Stimulated activated CD4-positive, alpha-beta T cell treated with anti-CD3 and anti-CD28 coated beads, Interleukin-15, amount 100 ng/mL, for 24 hours (primary cell): ENCODE measurements around the gene USP6NL.

ENCODE experiments used
- DNase-seq: peaks from one replicate; pipeline ENCODE4 v3.0.0-alpha.2; 2020

The USP6NL gene

DNA sequence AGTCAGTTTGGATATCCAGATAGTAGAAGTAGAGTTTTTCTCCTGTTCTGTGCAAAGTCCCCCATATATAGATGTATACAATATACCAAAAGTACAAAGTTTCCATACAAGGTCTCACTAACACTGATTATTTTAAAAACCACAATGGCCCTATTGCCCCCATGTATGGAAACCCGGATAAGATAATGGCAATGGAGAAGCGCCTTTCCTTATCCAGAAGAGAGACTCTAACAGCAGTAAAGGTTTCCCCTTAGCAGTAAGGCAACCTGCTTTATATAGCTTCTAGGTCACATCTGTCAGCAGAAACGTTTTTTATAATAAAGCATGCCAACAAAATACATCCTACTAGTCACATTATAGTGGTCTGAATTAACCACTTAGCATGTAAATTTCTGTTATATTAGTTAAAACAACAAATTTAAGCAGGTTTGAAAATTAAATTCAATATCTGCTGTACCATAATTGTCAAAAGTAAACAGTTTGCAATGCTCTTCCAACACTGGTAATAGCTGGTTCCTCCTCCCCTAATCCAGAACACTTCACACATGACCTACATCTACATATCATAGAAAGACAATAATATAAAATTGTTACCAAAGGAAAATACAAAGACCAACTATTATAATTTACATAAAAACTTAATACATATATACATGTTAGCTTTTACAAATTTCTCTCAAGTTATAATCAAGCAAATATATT, 22.4 kb downstream of the USP6NL start:
- no peak for DNase-seq

DNA sequence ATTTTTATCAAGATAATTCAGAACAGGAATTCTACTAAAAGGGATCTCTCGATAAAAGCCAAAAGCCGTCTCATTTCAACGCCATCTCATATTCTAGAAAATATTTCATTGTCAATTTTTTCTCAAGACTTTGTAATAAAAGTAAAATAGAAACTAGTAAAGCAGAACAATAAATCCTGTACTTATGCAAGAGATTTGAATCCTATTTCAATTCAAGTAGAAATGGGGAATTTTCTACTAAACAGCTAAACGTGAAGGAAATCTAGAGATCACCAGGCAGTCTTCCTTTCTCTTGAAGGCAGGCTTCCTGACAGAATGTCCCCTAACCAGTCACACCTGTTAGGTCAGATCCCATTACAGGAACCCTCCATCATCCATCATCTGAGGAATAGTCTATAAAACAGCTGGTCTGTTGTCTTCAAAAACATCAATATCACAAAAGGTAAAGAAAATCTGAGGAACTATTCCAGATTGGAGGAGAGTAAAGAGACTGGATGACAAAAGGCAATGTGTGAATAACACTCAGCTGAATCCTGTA, 23.7 kb downstream of the USP6NL start:
- DNase-seq, result no peak

DNA sequence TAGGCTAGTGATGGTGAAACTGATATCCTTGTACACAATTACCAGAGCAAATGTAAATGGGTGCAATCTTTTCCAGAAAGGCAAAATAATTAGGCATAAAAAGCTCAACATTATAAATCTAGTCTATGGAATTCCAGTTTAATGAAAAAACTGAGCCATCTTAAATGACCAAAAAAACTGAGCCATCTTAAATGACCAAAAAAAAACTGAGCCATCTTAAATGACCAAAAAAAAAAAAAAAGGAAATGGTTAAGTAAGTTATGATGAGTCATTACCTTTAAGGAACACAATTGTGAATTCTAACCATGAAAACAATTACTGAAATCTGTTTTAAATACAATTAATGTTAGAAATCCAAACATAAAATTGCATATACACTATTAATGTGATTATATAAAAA, 25.3 kb downstream of the USP6NL start:
- no peak for DNase-seq

DNA sequence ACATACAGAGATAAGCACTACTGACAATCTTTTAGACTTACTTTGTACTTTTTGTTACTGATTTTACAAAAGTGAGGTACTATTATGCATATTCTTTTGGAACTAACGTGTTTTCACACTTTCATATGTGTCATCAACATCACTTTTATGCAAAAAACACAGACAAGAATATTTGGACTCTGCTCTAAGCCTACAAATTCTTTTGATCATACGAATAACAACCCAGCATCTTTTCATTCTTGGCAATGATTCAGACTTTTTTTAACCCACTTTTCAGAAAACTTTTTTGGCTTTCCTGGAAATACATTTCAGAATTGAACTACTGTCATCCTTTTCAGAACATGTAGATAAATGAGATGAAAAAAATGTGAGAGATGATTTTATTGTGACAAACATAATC, 30.2 kb downstream of the USP6NL start:
- DNase-seq, result no peak

DNA sequence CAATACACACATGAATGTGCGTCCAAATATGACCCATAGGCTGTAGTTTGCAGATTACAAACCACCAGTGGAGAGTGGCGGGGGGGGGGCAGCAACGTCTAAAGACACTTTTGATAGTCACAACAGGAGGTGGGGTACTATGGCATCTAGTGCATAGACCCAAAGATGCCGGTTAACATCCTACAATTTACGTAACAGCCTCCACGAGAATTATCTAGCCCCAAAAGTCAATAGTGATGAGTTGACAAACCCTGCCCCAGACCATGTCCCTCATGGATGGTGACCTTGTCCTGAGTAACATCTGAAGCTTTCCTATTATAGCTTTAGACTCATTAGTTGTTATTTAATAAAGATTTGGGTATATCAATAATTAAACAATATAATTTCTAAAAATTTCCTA, 31.6 kb downstream of the USP6NL start:
- DNase-seq, result no peak

DNA sequence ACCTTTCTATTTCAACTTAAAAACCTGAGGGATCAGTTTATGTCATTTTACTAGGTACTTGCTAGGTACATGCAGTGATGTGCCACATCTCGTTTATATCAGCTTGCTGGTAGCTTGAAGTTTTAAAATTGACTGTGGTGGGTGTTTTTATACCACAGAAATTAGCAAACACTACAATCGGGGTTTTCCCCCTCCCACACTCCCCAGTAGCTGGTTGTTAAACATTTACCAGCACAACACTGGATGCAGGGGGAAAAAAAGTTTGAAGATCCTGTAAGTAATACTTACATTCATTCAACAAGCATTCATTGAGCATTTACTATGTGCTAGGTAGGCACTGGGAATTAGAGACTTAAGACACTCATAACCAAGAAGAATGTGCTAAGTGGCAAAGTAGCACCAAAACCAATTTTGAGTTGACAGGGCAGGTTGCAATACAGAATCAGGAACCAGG, 32.6 kb downstream of the USP6NL start:
- peak; percentile 74 for DNase-seq

DNA sequence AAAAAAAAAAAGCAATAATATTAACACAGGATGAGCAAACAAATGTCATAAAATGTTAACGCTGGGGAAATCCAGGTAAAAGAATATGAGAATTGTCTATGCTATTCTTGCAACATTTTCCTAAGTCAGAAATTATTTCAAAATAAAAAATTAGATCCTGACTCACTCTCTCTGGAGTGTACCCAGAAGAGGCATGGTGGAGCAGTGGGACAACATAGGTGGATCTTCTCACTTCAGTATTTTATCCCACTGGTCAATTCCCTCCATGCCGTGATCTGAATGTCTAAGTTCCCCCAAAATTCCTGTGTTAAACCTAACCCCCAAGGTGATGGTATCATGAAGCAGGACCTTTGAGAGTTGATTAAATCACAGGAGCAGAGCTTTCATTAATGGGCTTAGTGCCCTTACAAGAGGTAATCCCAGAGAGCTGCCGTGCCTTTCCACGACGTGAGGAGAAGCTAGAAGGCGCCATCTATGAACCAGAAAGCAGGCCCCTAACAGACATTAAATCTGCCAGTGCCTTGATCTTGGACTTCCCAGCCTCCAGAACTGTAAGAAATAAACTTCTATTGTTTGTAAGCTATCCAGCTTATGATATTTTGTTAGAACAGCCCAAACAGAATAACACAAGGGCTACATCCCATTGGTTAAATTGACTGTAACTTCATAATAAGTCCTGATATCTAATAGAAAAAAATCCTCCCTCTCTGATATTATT, 35.2 kb downstream of the USP6NL start:
- no peak for DNase-seq

DNA sequence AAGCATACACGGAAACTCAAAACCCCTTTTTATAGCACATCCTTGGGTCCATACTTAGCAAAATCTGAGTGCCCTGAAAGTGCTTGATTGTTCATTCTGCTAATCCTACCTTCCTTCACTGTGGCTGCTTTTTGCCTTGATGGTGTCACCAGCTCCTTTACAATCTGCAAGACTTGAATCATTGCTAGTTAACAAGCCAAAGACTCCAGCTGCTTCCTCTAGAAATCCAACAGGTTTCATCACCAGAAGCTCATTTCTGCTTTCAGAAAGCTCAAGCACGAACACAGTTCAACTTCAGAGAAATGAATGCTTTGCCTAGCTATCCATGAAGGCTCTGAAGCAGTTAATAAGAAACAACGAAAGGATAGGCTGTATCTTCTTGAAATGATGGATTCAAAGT, 38.0 kb downstream of the USP6NL start:
- DNase-seq, result no peak

DNA sequence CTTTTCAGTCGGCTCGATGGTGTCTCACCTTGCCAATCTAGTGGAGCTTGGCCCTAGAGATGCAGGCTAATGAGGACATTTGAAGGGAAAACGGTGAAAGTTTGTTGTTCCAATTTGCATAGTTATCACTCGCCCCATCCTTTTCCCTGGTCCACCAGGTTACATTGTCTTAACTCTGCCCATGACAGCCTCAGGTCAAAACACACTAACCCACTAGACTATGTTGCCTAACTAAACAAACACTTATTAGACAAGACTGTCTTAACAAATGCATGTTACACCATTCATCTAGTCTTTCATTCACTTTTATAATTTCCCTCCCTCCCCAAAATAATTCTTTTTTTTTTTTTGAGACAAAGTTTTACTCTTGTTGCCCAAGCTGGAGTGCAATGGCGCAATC, 40.7 kb downstream of the USP6NL start:
- DNase-seq, result no peak

DNA sequence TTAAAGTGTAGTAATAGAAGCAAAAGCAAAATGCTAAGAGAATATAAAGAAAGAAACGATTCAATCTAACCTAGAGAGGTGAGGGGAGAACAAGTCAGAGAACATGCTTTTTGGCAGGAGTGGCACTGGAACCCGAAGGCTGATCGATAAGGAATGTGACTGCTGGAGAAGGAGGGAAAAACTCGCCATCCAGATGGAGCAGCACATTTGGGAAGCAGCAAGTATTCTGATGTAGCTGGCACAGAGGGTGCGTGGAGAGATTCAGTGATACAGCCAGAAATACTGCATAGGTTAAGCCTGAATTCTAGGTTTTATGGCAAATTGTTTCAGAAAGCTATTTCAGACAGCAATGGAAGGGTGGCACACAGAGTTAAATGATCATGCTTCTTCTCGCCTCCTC, 42.0 kb downstream of the USP6NL start:
- no peak for DNase-seq

DNA sequence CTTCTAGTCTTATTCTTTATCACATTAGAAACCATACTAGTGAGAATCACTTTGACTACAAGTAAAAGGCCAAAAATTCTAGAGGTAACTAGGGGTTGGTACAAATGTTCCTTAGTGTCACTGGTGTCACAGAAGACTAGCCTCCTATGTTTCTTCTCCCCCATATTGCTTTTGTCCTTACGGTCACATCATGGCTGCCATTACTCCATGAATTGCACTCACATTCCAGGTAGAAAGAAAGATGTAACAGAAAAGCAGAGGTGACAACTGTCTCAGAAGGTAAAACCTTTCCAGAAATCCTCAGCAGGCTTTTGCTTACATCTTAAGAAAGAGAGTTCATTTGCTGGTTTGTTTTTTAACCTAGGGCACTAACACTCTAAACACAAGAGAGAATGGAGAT, 42.9 kb downstream of the USP6NL start:
- no peak for DNase-seq

DNA sequence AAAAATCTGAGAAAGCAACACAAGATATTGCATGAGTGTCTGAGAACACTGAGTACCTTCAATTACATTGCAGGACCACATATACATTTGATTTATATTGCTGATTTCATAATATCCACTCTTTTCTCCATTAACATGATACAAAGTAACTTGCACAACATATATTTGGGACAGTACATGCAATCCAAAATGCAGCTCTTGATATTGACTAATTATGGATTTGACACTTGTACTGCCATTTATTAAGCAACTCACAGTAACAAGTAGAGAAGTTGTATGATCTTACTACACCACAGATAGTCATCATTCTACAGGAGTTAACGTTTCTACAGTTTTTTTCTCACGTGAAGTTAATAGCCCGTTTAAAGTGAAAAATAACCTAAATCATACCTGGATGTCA, 46.7 kb downstream of the USP6NL start:
- DNase-seq, result no peak

DNA sequence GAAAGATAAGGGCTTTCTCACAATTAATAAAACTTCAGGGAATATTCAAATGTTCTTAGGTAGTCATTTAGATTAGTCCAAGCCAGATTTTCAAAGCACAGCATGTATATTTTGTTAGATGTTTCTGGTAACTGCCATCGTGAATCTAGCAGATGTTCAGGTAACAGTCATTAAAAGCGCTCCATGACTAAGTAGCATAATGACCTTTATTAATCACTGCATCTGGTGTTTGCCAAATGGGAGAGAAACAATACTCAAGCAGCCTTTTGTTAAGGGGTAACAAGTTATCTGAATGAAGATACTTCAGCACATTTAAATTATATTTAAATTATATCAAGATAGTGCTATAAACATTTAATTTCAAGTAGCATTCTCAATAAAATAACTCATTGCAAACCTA, 47.5 kb downstream of the USP6NL start:
- no peak for DNase-seq

DNA sequence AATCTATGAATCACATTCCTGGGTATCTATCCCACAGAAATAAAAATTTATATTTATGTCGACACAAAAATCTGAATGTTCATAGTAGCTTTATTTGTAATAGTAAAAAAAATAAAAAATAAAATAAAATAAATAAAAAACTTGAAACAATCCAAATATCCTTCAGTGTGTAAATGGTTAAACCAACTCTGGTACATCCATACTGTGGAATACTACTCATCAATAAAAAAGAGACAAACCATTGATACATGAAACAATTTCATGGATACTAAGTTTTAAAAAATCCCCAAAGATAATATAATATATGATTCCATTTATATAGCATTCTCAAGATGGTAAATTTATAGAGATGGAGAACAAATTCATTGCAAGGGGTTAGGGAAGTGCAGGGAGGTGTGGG, 48.6 kb downstream of the USP6NL start:
- no peak for DNase-seq

DNA sequence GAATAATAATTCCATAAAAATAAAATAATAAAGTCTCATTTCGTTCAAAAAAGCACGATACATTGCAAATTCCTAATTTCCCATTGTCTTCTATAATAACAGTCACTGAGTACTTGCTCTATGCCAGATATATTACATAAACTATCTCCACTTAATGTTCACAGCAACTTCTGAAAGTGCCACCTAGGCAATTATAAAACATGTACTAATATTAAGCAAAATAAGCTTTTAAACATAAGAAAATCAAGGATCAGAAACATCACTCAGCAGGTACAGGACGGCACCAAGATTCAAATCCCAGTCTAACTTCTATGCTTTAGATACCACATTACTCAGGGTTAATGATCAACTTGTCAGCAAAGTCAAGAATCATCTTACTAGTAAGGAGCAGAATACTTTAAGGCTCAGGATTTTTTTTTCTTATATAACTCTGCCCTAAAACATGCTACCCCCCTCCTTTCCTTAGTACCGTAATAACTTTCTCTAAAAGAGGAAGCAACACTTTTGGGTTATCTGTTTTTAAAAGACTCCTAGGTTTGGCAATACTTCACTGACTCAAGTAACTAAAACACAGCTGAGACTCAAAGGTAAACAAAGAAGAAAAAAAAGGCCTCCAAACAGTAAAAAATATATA, 51.3 kb downstream of the USP6NL start:
- no peak for DNase-seq

DNA sequence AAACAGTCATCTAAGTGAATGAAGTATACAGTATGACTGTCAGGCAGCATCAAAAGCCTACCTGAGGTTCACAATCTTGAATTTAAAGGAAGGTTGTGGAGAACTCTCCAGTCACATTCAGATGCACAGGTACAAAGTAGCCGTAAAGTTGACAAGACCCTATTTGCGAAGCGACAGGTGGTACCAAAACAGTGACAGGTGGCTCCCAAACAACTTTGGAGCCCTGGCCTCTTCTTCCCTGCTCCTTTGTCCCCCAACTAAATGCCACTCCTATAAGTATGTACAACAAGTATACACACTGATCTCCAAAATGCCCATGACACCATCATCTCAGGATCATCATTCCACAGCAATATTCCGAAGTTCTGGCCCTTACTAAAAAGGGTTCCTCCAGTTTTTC, 53.5 kb downstream of the USP6NL start:
- no peak for DNase-seq

DNA sequence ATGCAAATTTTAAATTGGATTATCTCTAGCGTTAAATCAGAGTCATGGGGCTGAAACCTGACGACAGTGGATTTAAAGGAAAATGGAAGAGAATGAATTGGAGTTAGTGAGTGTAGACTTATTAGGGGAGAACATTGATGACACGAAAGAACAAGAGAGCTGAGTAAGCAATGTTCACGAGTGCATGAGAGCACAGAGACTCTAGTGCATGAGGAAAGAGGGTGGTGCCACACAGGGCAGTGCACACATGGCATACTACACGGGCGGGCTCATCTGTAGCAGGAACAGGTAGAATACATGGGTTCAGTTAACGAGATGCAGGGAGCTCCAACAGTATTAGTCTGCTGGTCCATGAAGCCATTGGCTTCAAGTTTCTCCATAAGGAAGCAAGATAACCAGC, 53.9 kb downstream of the USP6NL start:
- DNase-seq, result no peak

DNA sequence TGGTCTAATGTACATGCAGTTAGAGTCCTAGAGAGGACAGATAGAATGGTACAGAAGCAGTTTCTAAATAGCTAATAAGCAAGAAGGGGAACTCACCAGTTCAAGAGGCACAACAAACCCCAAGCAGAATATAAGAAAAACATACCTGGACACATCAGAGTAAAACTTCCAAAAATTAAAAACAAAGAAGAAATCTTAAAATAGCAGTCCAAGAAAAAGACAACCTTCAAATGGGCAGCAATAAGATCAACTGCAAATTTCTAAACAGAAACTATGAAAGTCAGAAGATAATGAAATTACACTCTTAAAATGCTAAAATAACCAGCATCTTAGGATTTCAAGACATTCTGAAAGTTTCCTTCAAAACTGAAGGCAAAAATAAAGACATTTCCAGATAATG, 55.9 kb downstream of the USP6NL start:
- no peak for DNase-seq

DNA sequence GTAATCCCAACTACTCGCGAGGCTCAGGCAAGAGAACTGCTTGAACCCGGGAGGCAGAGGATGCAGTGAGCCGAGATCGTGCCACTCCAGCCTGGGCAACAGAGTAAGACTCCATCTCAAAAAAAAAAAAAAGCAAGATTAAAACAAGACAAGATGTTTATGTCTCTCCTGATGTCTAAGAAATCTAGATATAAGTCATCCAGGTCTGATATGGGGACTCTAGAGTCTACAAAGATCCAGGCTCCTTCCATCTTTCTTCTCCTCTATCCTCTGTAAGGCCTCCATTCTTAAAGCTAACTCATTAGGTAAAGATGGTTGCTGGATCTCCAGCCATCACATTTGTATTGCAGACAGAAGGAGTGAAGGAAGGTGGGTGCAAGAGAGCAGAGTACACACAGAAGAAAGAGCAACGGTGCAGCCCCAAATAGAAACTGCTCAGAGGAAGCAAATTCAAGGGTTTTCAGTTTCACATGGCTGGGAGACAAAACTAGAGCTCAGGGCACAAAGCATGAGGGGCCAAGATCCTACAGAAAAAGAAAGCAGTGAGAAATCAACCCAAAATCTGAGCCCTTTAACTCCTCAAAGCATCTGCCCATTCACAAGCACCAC, 57.6 kb downstream of the USP6NL start:
- DNase-seq, result peak; percentile 14

DNA sequence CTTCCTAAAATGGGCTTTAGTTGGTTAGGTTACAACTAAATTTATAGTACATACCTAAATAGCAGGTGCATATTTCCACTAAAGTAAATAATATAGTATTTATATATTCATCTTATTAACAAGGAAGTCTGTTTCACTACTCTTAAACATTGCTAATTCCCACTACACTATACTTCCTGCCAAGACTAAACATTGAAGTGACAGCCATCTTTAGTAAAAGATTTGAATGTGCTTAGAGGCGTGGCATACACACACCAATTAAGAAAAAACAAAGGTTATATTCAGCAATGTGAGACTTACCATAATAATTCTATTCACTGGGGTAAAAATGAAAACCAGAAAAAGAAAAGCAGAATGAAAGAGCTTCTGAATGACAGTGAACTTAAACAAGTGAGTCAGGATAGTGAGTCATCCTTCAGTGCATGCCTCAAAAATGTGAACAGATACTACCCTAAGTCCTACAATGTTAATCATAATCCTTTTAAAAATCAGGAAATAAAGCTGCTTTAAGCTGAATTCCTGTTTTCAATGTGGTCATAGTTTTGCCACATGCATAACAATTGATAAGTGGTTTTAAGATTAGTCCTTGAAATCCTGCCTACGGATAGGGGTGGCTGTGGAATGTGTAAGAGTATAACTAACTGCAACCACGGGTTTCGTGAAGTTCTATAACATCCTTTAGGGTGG, 59.4 kb downstream of the USP6NL start:
- no peak for DNase-seq

DNA sequence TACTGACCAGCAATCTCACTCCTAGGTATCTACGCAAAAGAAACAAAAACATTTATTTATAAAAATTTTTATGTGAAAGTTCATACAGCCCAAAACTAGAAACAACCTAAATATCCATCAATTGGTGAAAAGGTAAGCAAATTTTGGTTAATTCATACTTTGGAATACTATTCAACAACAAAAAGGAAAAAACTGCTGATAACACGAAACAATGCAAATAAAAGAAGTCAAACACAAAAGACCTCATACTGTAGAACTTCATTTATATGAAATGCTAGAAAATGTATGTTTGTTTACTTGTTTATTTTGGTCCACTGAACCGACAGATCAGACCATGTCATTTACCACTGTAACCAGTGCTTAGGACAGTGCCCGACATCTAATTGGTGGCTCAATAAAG, 60.3 kb downstream of the USP6NL start:
- DNase-seq, result no peak

DNA sequence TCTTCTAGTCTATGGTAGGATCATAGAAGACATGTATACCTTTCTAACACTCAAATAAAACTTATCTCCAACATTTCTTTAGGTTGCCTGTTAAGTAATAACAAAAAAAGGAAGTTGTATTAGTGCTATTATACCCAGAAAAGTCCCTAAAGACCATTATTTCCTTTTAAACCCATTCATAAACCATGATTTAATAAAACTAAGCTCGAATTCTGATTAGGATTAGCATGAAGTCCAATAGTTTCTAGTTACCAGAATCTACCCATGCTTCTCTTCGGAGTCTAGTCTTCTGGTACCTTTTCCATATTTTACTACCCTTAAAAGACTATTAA, 62.7 kb downstream of the USP6NL start:
- no peak for DNase-seq
